HCT116 (cell line): ENCODE data around the gene ZNF433. TPM values are rescaled to one million over a fixed set of nuclear protein-coding genes. Genes with fewer than 3 reads are reported as not detected.

ENCODE experiments used
- ATAC-seq: fragments of 200-7000 bp; cut with Tn5 transposase; 2 replicates; pipeline ENCODE4 v1.9.1; 2020; ENCODE audit warnings: mild to moderate bottlenecking, moderate library complexity
- BruUV-seq: library from RNA; stranded (reverse); fragments of 400-500 nt; replicated peaks from 2 replicates; lab custom pipeline; 2021; lab: Mats Ljungman, UMichigan
- CTCF ChIA-PET: fragments of 300-600 bp; sonication (Branson Sonifier 250); formaldehyde crosslinking; loops from one replicate; lab custom pipeline; 2021; ENCODE audit warnings: antibody characterized with exemption; lab: Charles Lee
- POLR2A ChIA-PET: fragments of 300-600, 350-600 bp; sonication (Branson Sonifier 250); formaldehyde crosslinking; loops from one replicate; lab custom pipeline; 2021; ENCODE audit warnings: antibody characterized with exemption; lab: Charles Lee
- RAD21 ChIA-PET, 2 experiments: fragments of 300-600 bp; sonication (Branson Sonifier 250); formaldehyde crosslinking; loops; one replicate each; lab custom pipeline; 2023; ENCODE audit warnings: low total read pairs in 2 of 2; ENCODE audit not compliant: uncharacterized antibody in 2 of 2, unreplicated experiment in 2 of 2, low non-redundant PET in 1 of 2; lab: Charles Lee
- DNase-seq: peaks from one replicate; pipeline ENCODE4 v3.0.0-alpha.2; 2010; ENCODE audit warnings: low read depth, low spot score
- H2AFZ ChIP-seq: fragments of 200-600 bp; shearing (Covaris generic), sonication (generic); 2 replicates; pipeline ENCODE4 v1.6.1; 2017; ENCODE audit warnings: low read depth, mixed run types, mixed read lengths, antibody characterized with exemption, low read length; ENCODE audit not compliant: poor library complexity, severe bottlenecking
- H3K27ac ChIP-seq: 2 replicates; pipeline ENCODE4 v1.5.1; 2012; ENCODE audit warnings: low read depth, low read length
- H3K27me3 ChIP-seq: fragments of 200-600 bp; sonication (generic); 2 replicates; pipeline ENCODE4 v1.6.1; 2016; ENCODE audit warnings: mixed run types, low read length, mixed read lengths; ENCODE audit not compliant: insufficient read depth
- H3K36me3 ChIP-seq, 2 experiments: fragments of 200-500 bp in 1 of 2; fragments of 200-600 bp in 1 of 2; sonication (Bioruptor generic) in 1 of 2; sonication (generic) in 1 of 2; 2 replicates each; pipeline versions ENCODE4 v1.5.1 to v1.6.1; 2014 to 2016; ENCODE audit warnings: low read length in 2 of 2, inconsistent platforms in 1 of 2, mixed read lengths in 1 of 2, mixed run types in 1 of 2; ENCODE audit not compliant: insufficient read depth in 2 of 2, control insufficient read depth in 1 of 2
- H3K4me1 ChIP-seq, 2 experiments: fragments of 200-600 bp in 1 of 2; sonication (generic) in 1 of 2; 2 replicates each; pipeline versions ENCODE4 v1.5.1 to v1.6.1; 2012 to 2017; ENCODE audit warnings: low read length in 2 of 2, inconsistent platforms in 1 of 2, mild to moderate bottlenecking in 1 of 2, mixed read lengths in 1 of 2, mixed run types in 1 of 2, moderate library complexity in 1 of 2; ENCODE audit not compliant: insufficient read depth in 2 of 2, control insufficient read depth in 1 of 2
- H3K4me2 ChIP-seq: fragments of 200-600 bp; sonication (generic); 2 replicates; pipeline ENCODE4 v1.6.1; 2017; ENCODE audit warnings: mixed run types, low read length, mixed read lengths
- H3K4me3 ChIP-seq, 2 experiments: fragments of 200-600 bp in 1 of 2; sonication (generic) in 1 of 2; replicated peaks in 1 of 2; 2 replicates each; pipeline ENCODE4 v1.5.1; 2011 to 2016; ENCODE audit warnings: low read length in 2 of 2, control low read depth in 1 of 2, low read depth in 1 of 2, mild to moderate bottlenecking in 1 of 2, mixed read lengths in 1 of 2, mixed run types in 1 of 2
- H3K79me2 ChIP-seq: fragments of 200-600 bp; sonication (generic); 2 replicates; pipeline ENCODE4 v1.6.1; 2017; ENCODE audit warnings: mild to moderate bottlenecking, mixed run types, low read length, moderate library complexity, mixed read lengths; ENCODE audit not compliant: insufficient read depth
- H3K9ac ChIP-seq: fragments of 200-600 bp; sonication (generic); 2 replicates; pipeline ENCODE4 v1.6.1; 2016; ENCODE audit warnings: low read length, mixed read lengths
- H3K9me2 ChIP-seq: fragments of 200-600 bp; sonication (generic), shearing (Covaris generic); 2 replicates; pipeline ENCODE4 v1.6.1; 2017; ENCODE audit warnings: mixed run types, mild to moderate bottlenecking, moderate library complexity; ENCODE audit not compliant: insufficient read depth
- H3K9me3 ChIP-seq, 2 experiments: fragments of 200-500 bp in 1 of 2; fragments of 200-600 bp in 1 of 2; sonication (Bioruptor generic) in 1 of 2; sonication (generic) in 1 of 2; 2 replicates each; pipeline ENCODE4 v1.6.1; 2014 to 2017; ENCODE audit warnings: low read length in 2 of 2, mixed read lengths in 2 of 2, inconsistent platforms in 1 of 2, low read depth in 1 of 2, mild to moderate bottlenecking in 1 of 2, mixed run types in 1 of 2, moderate library complexity in 1 of 2; ENCODE audit not compliant: control insufficient read depth in 1 of 2, insufficient read depth in 1 of 2
- H4K20me1 ChIP-seq: fragments of 200-600 bp; sonication (generic), shearing (Covaris generic); 2 replicates; pipeline ENCODE4 v1.6.1; 2017; ENCODE audit warnings: mixed run types, mild to moderate bottlenecking, moderate library complexity; ENCODE audit not compliant: insufficient read depth
- ATF3 ChIP-seq: IDR thresholded peaks from 2 replicates; pipeline ENCODE4 v1.6.1; 2012
- CEBPB ChIP-seq: IDR thresholded peaks from 2 replicates; pipeline ENCODE4 v1.6.1; 2012; ENCODE audit warnings: low read depth
- CTCF ChIP-seq, 3 experiments: fragments of 200-600 bp in 1 of 3; sonication (generic) in 1 of 3; IDR thresholded peaks in 2 of 3; conservative IDR thresholded peaks in 1 of 3; 2 replicates each; pipeline ENCODE4 v1.5.1; 2012 to 2017; ENCODE audit warnings: low read depth in 2 of 3, low read length in 2 of 3, antibody characterized with exemption in 1 of 3, borderline replicate concordance in 1 of 3, control low read depth in 1 of 3, mild to moderate bottlenecking in 1 of 3, mixed read lengths in 1 of 3, mixed run types in 1 of 3, moderate library complexity in 1 of 3; ENCODE audit not compliant: insufficient read depth in 1 of 3
- EGR1 ChIP-seq: IDR thresholded peaks from 2 replicates; pipeline ENCODE4 v1.6.1; 2012; ENCODE audit warnings: low read depth
- ELF1 ChIP-seq: IDR thresholded peaks from 2 replicates; pipeline ENCODE4 v1.6.1; 2012; ENCODE audit warnings: low read depth, borderline replicate concordance
- EZH2 ChIP-seq: fragments of 200-600 bp; sonication (generic); IDR thresholded peaks from 2 replicates; pipeline ENCODE4 v1.6.1; 2017; ENCODE audit warnings: antibody characterized with exemption, mixed run types
- EZH2phosphoT487 ChIP-seq: fragments of 200-600 bp; IDR thresholded peaks from 2 replicates; pipeline ENCODE4 v1.6.1; 2018; ENCODE audit warnings: antibody characterized with exemption, borderline replicate concordance
- FOSL1 ChIP-seq: IDR thresholded peaks from 2 replicates; pipeline ENCODE4 v1.6.1; 2012; ENCODE audit warnings: low read depth
- JUND ChIP-seq: IDR thresholded peaks from 2 replicates; pipeline ENCODE4 v1.6.1; 2012
- POLR2A ChIP-seq: IDR thresholded peaks from 2 replicates; pipeline ENCODE4 v1.7.0; 2011; ENCODE audit warnings: borderline replicate concordance; ENCODE audit not compliant: insufficient read depth, insufficient read length; ENCODE audit errors: extremely low read depth
- POLR2AphosphoS5 ChIP-seq: IDR thresholded peaks from 2 replicates; pipeline ENCODE4 v1.6.1; 2011; ENCODE audit warnings: mild to moderate bottlenecking, low read depth, low read length, moderate library complexity
- REST ChIP-seq: IDR thresholded peaks from 2 replicates; pipeline ENCODE4 v1.6.1; 2012; ENCODE audit warnings: low read depth
- SIN3A ChIP-seq: IDR thresholded peaks from 2 replicates; pipeline ENCODE4 v1.6.1; 2012; ENCODE audit warnings: low read depth
- SP1 ChIP-seq: IDR thresholded peaks from 2 replicates; pipeline ENCODE4 v1.6.1; 2012; ENCODE audit warnings: low read depth
- TCF7L2 ChIP-seq: IDR thresholded peaks from 2 replicates; pipeline ENCODE4 v1.7.0; 2011; ENCODE audit warnings: borderline replicate concordance, inconsistent platforms; ENCODE audit not compliant: insufficient read depth, insufficient read length; ENCODE audit errors: extremely low read depth
- YY1 ChIP-seq: IDR thresholded peaks from 2 replicates; pipeline ENCODE4 v1.6.1; 2011; ENCODE audit warnings: low read length, low read depth, moderate library complexity, mild to moderate bottlenecking; ENCODE audit not compliant: insufficient replicate concordance; ENCODE audit errors: extremely low read depth
- ZBTB33 ChIP-seq: IDR thresholded peaks from 2 replicates; pipeline ENCODE4 v1.6.1; 2011; ENCODE audit warnings: mild to moderate bottlenecking, low read length, moderate library complexity; ENCODE audit not compliant: insufficient replicate concordance; ENCODE audit errors: extremely low read depth
- ZFX ChIP-seq: fragments of 450-650 bp; IDR thresholded peaks from 2 replicates; pipeline ENCODE4 v1.6.1; 2017
- intact Hi-C: fragments of 100-400 bp; cut with micrococcal nuclease; formaldehyde crosslinking; loops from 2 replicates; pipeline ENCODE4 v1.10.0; 2022
- total RNA-seq: library from RNA; stranded (reverse); gene quantifications from one replicate; pipeline ENCODE4 v1.2.1, GENCODE V29; 2021; ENCODE audit not compliant: unreplicated experiment

Gene ZNF433
- total RNA-seq, 1 experiment from 2014 or later, result not detected

GRCh38 chr19:11978492-11979100, 56.9 kb downstream of the ZNF433 start:
- intact Hi-C loops, result no loop called here
- POLR2A ChIA-PET, result no interaction called here
- Histone ChIP-seq H3K9me2 (no peaks in the 10 kb centered on the region), H3K27me3 (no peaks in the 10 kb centered on the region), H3K79me2 (no peaks in the 10 kb centered on the region), H3K27ac (no peak overlapping the region), H3K4me3 (no peak overlapping the region), H3K9me3 (peaks cover 34 to 38% of the 10 kb centered on the region in 2 experiments; a peak in 2 of 4 replicates), H2AFZ (no peak overlapping the region), H3K9ac (no peak overlapping the region), H3K4me2 (no peak overlapping the region), H3K36me3 (no peaks in the 10 kb centered on the region), H3K4me1 (no peaks in the 10 kb centered on the region), H4K20me1 (no peaks in the 10 kb centered on the region)
- TF ChIP-seq ATF3, result no peak
- TF ChIP-seq SIN3A, result no peak
- TF ChIP-seq CTCF (IDR thresholded peaks at IDR 0.05 in 2 of 3, conservative IDR thresholded peaks at IDR 0.05 in 1 of 3; ENCODE audit: borderline replicate concordance in 1 of 3, insufficient read depth in 1 of 3, low read depth in 2 of 3, low read length in 2 of 3), result no peak
- TF ChIP-seq YY1, result no peak
- TF ChIP-seq FOSL1, result no peak
- no peak for TF ChIP-seq POLR2A
- no peak for TF ChIP-seq CEBPB
- TF ChIP-seq REST, result no peak
- no peak for TF ChIP-seq JUND
- TF ChIP-seq EZH2phosphoT487, result no peak
- no peak for TF ChIP-seq TCF7L2
- no peak for TF ChIP-seq ZFX
- no peak for TF ChIP-seq EZH2
- no peak for TF ChIP-seq POLR2AphosphoS5
- no peak for TF ChIP-seq ZBTB33
- TF ChIP-seq EGR1, result no peak
- TF ChIP-seq SP1, result no peak
- TF ChIP-seq ELF1, result no peak
- DNase-seq (no peak), ATAC-seq (no peak)
- CTCF ChIA-PET, result no interaction called here
- BruUV-seq, result no TSS peak
- RAD21 ChIA-PET, result no interaction called here
